HL-60 (cell line): ENCODE measurements around the gene IL1B.

Experiments used
- GABPA ChIP-seq: IDR thresholded peaks from 2 replicates; pipeline ENCODE4 v1.6.1; 2012; ENCODE audit warnings: low read depth
- POLR2AphosphoS5 ChIP-seq: IDR thresholded peaks from 2 replicates; pipeline ENCODE4 v1.6.1; 2012; ENCODE audit warnings: low read depth
- TF ChIP-seq, protein P1 (sequence below): IDR thresholded peaks from one replicate; pipeline ENCODE4 v1.5.1; 2011; ENCODE audit warnings: low read length, control low read depth, inconsistent platforms; ENCODE audit not compliant: insufficient read depth
- TF ChIP-seq, protein P2 (sequence below): IDR thresholded peaks from 2 replicates; pipeline ENCODE4 v1.6.1; 2012; ENCODE audit warnings: low read depth; ENCODE audit not compliant: insufficient replicate concordance

GRCh38 chr2:112791693-112792230, 44.8 kb downstream of the IL1B start:
- TF ChIP-seq, protein P1, sequence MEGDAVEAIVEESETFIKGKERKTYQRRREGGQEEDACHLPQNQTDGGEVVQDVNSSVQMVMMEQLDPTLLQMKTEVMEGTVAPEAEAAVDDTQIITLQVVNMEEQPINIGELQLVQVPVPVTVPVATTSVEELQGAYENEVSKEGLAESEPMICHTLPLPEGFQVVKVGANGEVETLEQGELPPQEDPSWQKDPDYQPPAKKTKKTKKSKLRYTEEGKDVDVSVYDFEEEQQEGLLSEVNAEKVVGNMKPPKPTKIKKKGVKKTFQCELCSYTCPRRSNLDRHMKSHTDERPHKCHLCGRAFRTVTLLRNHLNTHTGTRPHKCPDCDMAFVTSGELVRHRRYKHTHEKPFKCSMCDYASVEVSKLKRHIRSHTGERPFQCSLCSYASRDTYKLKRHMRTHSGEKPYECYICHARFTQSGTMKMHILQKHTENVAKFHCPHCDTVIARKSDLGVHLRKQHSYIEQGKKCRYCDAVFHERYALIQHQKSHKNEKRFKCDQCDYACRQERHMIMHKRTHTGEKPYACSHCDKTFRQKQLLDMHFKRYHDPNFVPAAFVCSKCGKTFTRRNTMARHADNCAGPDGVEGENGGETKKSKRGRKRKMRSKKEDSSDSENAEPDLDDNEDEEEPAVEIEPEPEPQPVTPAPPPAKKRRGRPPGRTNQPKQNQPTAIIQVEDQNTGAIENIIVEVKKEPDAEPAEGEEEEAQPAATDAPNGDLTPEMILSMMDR, result no peak
- TF ChIP-seq GABPA (no peak), POLR2AphosphoS5 (no peak)
- TF ChIP-seq, protein P2, sequence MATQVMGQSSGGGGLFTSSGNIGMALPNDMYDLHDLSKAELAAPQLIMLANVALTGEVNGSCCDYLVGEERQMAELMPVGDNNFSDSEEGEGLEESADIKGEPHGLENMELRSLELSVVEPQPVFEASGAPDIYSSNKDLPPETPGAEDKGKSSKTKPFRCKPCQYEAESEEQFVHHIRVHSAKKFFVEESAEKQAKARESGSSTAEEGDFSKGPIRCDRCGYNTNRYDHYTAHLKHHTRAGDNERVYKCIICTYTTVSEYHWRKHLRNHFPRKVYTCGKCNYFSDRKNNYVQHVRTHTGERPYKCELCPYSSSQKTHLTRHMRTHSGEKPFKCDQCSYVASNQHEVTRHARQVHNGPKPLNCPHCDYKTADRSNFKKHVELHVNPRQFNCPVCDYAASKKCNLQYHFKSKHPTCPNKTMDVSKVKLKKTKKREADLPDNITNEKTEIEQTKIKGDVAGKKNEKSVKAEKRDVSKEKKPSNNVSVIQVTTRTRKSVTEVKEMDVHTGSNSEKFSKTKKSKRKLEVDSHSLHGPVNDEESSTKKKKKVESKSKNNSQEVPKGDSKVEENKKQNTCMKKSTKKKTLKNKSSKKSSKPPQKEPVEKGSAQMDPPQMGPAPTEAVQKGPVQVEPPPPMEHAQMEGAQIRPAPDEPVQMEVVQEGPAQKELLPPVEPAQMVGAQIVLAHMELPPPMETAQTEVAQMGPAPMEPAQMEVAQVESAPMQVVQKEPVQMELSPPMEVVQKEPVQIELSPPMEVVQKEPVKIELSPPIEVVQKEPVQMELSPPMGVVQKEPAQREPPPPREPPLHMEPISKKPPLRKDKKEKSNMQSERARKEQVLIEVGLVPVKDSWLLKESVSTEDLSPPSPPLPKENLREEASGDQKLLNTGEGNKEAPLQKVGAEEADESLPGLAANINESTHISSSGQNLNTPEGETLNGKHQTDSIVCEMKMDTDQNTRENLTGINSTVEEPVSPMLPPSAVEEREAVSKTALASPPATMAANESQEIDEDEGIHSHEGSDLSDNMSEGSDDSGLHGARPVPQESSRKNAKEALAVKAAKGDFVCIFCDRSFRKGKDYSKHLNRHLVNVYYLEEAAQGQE, result no peak
